Osteoblast (primary cell): ENCODE data around the gene SETD3. TPM values are rescaled to one million over a fixed set of nuclear protein-coding genes. Genes with fewer than 3 reads are reported as not detected.

Experiments used
- DNase-seq: peaks from one replicate; pipeline ENCODE4 v3.0.0; 2011; ENCODE audit warnings: low spot score, mixed read lengths; ENCODE audit not compliant: insufficient read length; ENCODE audit errors: missing footprints
- H2AFZ ChIP-seq: 2 replicates; pipeline ENCODE4 v1.6.0; 2011; ENCODE audit warnings: mild to moderate bottlenecking, low read length
- H3K27ac ChIP-seq: 2 replicates; pipeline ENCODE4 v1.5.1; 2011; ENCODE audit warnings: mild to moderate bottlenecking, low read depth, low read length, moderate library complexity
- H3K27me3 ChIP-seq: 2 replicates; pipeline ENCODE4 v1.6.0; 2012; ENCODE audit warnings: mild to moderate bottlenecking, control low read depth, inconsistent platforms, low read length, moderate library complexity; ENCODE audit not compliant: insufficient read depth
- H3K36me3 ChIP-seq: 2 replicates; pipeline ENCODE4 v1.5.1; 2011; ENCODE audit warnings: mild to moderate bottlenecking, low read length, control low read depth, moderate library complexity; ENCODE audit not compliant: insufficient read depth
- H3K4me1 ChIP-seq: 2 replicates; pipeline ENCODE4 v1.5.1; 2011; ENCODE audit warnings: mild to moderate bottlenecking, low read length, control low read depth, moderate library complexity; ENCODE audit not compliant: insufficient read depth
- H3K4me2 ChIP-seq: 2 replicates; pipeline ENCODE4 v1.6.0; 2011; ENCODE audit warnings: mild to moderate bottlenecking, low read length; ENCODE audit not compliant: insufficient read depth
- H3K4me3 ChIP-seq: fragments of 200-600 bp; sonication (generic); 3 replicates; pipeline ENCODE4 v1.5.1; 2012; ENCODE audit warnings: mild to moderate bottlenecking, low read length, inconsistent platforms; ENCODE audit not compliant: insufficient read depth
- H3K79me2 ChIP-seq: 2 replicates; pipeline ENCODE4 v1.6.0; 2012; ENCODE audit warnings: mild to moderate bottlenecking, low read length, control low read depth, inconsistent platforms; ENCODE audit not compliant: insufficient read depth
- H3K9me3 ChIP-seq: 2 replicates; pipeline ENCODE4 v1.5.1; 2011; ENCODE audit warnings: low read depth, low read length, control low read depth
- H4K20me1 ChIP-seq: 2 replicates; pipeline ENCODE4 v1.6.0; 2012; ENCODE audit warnings: mild to moderate bottlenecking, low read length, control low read depth; ENCODE audit not compliant: insufficient read depth
- CTCF ChIP-seq: IDR thresholded peaks from 2 replicates; pipeline ENCODE4 v1.5.1; 2011; ENCODE audit warnings: mild to moderate bottlenecking, low read depth, low read length, moderate library complexity; ENCODE audit errors: extremely low read depth
- total RNA-seq: library from RNA; depleted of rRNA; stranded (reverse); fragments of >200 nt; gene quantifications from 2 replicates; pipeline ENCODE4 v1.2.3, GENCODE V29; 2012

The SETD3 gene
- total RNA-seq, 1 donor: 65.1 TPM

- H3K27me3 ChIP-seq: no peaks in the 10 kb centered on the region
- DNase-seq: no peak
- no peaks in the 10 kb centered on the region for H4K20me1 ChIP-seq
- H3K4me2 ChIP-seq: no peak overlapping the region
- peaks cover 20% of the 10 kb centered on the region for H3K4me1 ChIP-seq
- H2AFZ ChIP-seq: no peak overlapping the region
- H3K36me3 ChIP-seq: peaks cover 4% of the 10 kb centered on the region
- peaks cover 3% of the 10 kb centered on the region for H3K79me2 ChIP-seq
- H3K4me3 ChIP-seq: no peak overlapping the region
- no peaks in the 10 kb centered on the region for H3K9me3 ChIP-seq
- no peak for TF ChIP-seq CTCF
- H3K27ac ChIP-seq: peak overlapping the region; percentile 84
Observed at GRCh38 chr14:99413911-99414310, 66.7 kb downstream of the SETD3 start.

- Histone ChIP-seq H3K4me3 (no peak overlapping the region), H3K9me3 (no peaks in the 10 kb centered on the region), H3K79me2 (peaks cover 3% of the 10 kb centered on the region), H3K36me3 (peaks cover 4% of the 10 kb centered on the region), H4K20me1 (no peaks in the 10 kb centered on the region), H3K4me1 (peaks cover 20% of the 10 kb centered on the region), H2AFZ (peak overlapping the region; percentile 53), H3K4me2 (peak overlapping the region; percentile 71), H3K27me3 (no peaks in the 10 kb centered on the region), H3K27ac (peak overlapping the region; percentile 84)
- TF ChIP-seq CTCF: no peak
- DNase-seq: peak; percentile 54
Observed at GRCh38 chr14:99413172-99413571, 67.5 kb downstream of the SETD3 start.

GRCh38 chr14:99412117-99413061 lies 68.3 kb downstream of the SETD3 start:
- Histone ChIP-seq H3K4me3 (peak overlapping the region; percentile 40), H3K27me3 (no peaks in the 10 kb centered on the region), H3K9me3 (no peaks in the 10 kb centered on the region), H2AFZ (peak overlapping the region; percentile 53), H4K20me1 (no peaks in the 10 kb centered on the region), H3K27ac (peak overlapping the region; percentile 84), H3K4me2 (peak overlapping the region; percentile 71), H3K36me3 (peaks cover 4% of the 10 kb centered on the region), H3K4me1 (peaks cover 20% of the 10 kb centered on the region), H3K79me2 (peaks cover 3% of the 10 kb centered on the region)
- DNase-seq: peak; percentile 92
- no peak for TF ChIP-seq CTCF

- H3K9me3 ChIP-seq: no peaks in the 10 kb centered on the region
- peaks cover 15% of the 10 kb centered on the region for H3K36me3 ChIP-seq
- no peaks in the 10 kb centered on the region for H4K20me1 ChIP-seq
- H3K4me3 ChIP-seq: no peak overlapping the region
- peaks cover 3% of the 10 kb centered on the region for H3K79me2 ChIP-seq
- no peak for TF ChIP-seq CTCF
- no peak for DNase-seq
- peaks cover 17% of the 10 kb centered on the region for H3K4me1 ChIP-seq
- no peak overlapping the region for H3K27ac ChIP-seq
- H3K27me3 ChIP-seq: no peaks in the 10 kb centered on the region
- no peak overlapping the region for H3K4me2 ChIP-seq
- H2AFZ ChIP-seq: no peak overlapping the region
Observed at GRCh38 chr14:99410019-99410418, 70.6 kb downstream of the SETD3 start.
